SK-N-MC (cell line): ENCODE data around the gene LIPA.

Experiments
- EZH2 ChIP-seq: fragments of 200-600 bp; sonication (generic); IDR thresholded peaks from one replicate; pipeline ENCODE4 v1.6.1; 2017; ENCODE audit warnings: antibody characterized with exemption
- FOXP2 ChIP-seq: optimal IDR thresholded peaks from 2 replicates; pipeline ENCODE3; 2011; ENCODE audit warnings: mild to moderate bottlenecking, moderate library complexity; ENCODE audit not compliant: insufficient read depth; ENCODE audit errors: extremely low read length, control extremely low read depth

GRCh38 chr10:89240519-89240918, 11.1 kb downstream of the LIPA start:
- TF ChIP-seq FOXP2 = no peak
- no peak for TF ChIP-seq EZH2
